AG04450 (cell line): ENCODE results near the gene C4orf50. TPM values are rescaled to one million over a fixed set of nuclear protein-coding genes. Genes with fewer than 3 reads are reported as not detected.

Experiments
- CTCF ChIA-PET: fragments of 300-600, 350-600 bp; formaldehyde crosslinking; extraction: SDS; loops from one replicate; lab custom pipeline; 2022; ENCODE audit warnings: antibody characterized with exemption, inconsistent platforms; lab: Charles Lee
- POLR2A ChIA-PET: fragments of 350-600 bp; formaldehyde crosslinking; extraction: SDS; loops from one replicate; lab custom pipeline; 2021; ENCODE audit warnings: antibody characterized with exemption, inconsistent platforms; lab: Yijun Ruan, JAX
- DNase-seq: peaks from one replicate; pipeline ENCODE4 v3.0.0-alpha.2; 2011; ENCODE audit warnings: low read depth, low spot score
- H3K27ac ChIP-seq: one replicate; pipeline ENCODE4 v1.5.1; 2012; ENCODE audit warnings: low read depth, low read length, control low read depth
- H3K27me3 ChIP-seq: one replicate; pipeline ENCODE4 v1.6.0; 2012; ENCODE audit warnings: low read length; ENCODE audit not compliant: control insufficient read depth, insufficient read depth
- H3K4me3 ChIP-seq: 2 replicates; pipeline ENCODE4 v1.5.1; 2011; ENCODE audit warnings: mild to moderate bottlenecking, low read depth, low read length, control low read depth
- H3K9me3 ChIP-seq: 2 replicates; pipeline ENCODE4 v1.5.1; 2012; ENCODE audit warnings: low read length; ENCODE audit not compliant: control insufficient read depth, insufficient read depth
- polyA plus RNA-seq: library from polyadenylated mRNA; depleted of rRNA; stranded (reverse); fragments of >200 nt; gene quantifications from 2 replicates; pipeline ENCODE4 v1.2.3, GENCODE V29; 2011
- TF ChIP-seq, protein P1 (sequence below): IDR thresholded peaks from 2 replicates; pipeline ENCODE4 v1.5.1; 2011; ENCODE audit warnings: low read depth, low read length, control low read depth, inconsistent platforms

Gene C4orf50
- polyA plus RNA-seq, 1 experiment = not detected

DNA sequence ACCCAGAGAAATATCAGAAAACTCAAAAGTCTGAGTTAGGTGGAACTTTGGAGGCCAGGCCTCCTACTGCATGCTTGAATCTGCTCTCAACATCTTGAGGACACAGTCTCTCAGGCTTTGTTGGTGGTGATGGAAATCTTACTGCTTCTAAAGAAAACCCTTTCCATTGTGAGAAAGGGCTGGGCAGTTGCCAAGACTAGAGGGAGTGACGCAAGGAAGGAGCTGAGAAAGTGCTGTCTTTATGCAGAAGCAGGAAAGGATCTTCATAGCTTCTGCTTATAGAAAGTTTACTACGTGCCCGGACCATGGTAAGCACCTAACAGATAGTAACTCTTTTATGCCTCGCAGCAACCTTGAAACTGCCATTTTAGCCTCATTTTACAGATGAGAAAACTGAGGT is 122.9 kb downstream of the C4orf50 start:
- Histone ChIP-seq H3K27ac (no peak overlapping the region), H3K4me3 (no peak overlapping the region), H3K27me3 (peaks cover 51% of the 10 kb centered on the region), H3K9me3 (peaks cover 20% of the 10 kb centered on the region; the same call in 1 of the 2 replicates)
- ChIA-PET POLR2A (no interaction called here), CTCF (no interaction called here)
- DNase-seq = no peak
- TF ChIP-seq, protein P1, sequence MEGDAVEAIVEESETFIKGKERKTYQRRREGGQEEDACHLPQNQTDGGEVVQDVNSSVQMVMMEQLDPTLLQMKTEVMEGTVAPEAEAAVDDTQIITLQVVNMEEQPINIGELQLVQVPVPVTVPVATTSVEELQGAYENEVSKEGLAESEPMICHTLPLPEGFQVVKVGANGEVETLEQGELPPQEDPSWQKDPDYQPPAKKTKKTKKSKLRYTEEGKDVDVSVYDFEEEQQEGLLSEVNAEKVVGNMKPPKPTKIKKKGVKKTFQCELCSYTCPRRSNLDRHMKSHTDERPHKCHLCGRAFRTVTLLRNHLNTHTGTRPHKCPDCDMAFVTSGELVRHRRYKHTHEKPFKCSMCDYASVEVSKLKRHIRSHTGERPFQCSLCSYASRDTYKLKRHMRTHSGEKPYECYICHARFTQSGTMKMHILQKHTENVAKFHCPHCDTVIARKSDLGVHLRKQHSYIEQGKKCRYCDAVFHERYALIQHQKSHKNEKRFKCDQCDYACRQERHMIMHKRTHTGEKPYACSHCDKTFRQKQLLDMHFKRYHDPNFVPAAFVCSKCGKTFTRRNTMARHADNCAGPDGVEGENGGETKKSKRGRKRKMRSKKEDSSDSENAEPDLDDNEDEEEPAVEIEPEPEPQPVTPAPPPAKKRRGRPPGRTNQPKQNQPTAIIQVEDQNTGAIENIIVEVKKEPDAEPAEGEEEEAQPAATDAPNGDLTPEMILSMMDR = no peak

DNA sequence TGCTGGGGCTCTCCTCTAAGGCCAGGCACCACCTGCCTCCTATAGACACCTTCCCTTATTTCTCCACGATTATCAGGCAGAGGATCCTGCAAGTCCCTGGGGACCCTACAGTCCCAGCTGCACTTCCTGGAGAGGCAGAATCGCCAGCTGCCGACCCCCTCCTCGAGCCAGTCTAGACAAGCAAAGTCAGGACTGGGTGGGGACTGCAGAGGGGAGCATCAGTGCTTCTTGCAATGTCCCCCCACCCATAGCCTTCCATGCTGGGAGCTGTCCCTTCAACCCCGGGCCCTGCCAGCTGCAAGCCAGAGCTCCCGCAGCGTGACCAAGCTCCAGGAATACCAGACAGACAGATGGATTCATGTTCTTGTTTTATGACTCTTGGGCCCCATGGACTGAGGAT is 124.0 kb downstream of the C4orf50 start:
- peaks cover 58% of the 10 kb centered on the region for H3K27me3 ChIP-seq
- H3K27ac ChIP-seq = no peak overlapping the region
- TF ChIP-seq, protein P1 = no peak
- peaks cover 21% of the 10 kb centered on the region; the same call in 1 of the 2 replicates for H3K9me3 ChIP-seq
- ChIA-PET CTCF (no interaction called here), POLR2A (no interaction called here)
- DNase-seq = no peak
- H3K4me3 ChIP-seq = no peak overlapping the region

DNA sequence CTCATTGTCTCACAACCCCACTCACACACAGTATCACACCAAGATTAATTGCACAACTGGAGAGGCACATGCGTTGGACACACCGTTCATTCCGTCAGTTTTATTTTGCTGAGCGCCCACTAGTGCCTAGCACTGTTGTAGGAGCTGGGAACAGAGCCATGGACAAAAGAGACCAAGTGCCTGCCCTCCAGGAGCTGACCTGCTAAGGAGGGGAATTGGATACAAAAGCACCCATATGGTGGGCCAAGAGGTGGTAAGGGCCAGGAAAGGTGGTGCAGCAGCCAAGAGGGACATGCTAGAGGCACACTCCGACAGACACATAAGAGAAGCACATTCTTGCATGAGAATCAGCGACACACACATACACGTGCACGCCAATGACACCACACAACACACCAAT is 124.6 kb downstream of the C4orf50 start:
- Histone ChIP-seq H3K4me3 (no peak overlapping the region), H3K27ac (no peak overlapping the region), H3K27me3 (peaks cover 63% of the 10 kb centered on the region), H3K9me3 (peaks cover 21% of the 10 kb centered on the region; the same call in 1 of the 2 replicates)
- TF ChIP-seq, protein P1 = no peak
- DNase-seq = no peak
- CTCF ChIA-PET = no interaction called here
- POLR2A ChIA-PET = no interaction called here

DNA sequence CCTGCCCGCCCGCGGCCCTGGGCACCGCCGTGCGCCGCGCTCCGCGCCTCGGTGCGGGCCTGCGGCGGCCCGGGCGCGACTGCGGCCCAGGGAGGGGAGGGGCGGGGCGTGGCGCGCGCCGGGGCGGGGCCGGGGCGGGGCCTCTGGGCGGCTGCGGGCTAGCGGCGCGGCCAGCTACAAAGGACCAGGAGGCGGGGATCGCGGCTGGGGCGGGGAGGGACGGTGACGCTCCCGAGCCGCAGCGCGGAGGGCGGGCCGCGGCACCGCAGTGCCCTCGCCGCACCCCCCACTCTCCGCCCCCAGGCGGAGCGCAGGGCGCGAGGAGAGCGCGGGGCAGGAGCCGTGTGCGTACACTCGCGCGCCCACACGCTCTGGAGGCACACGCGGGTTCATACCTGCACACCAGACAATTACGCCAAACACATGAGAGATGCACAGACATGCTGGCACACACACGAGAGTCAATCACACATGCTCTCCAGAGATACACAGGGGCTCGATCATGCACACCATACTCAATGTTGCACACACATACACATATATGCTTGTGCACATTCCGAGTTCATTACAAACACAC is 125.1 kb downstream of the C4orf50 start, which contains the start of gene CRMP1:
TSS of gene CRMP1 (minus strand) at position 83 of the 577 bp plus-strand sequence. CDS start 117 bp downstream, outside the sequence.
- Histone ChIP-seq H3K9me3 (peaks cover 21% of the 10 kb centered on the region; the same call in 1 of the 2 replicates), H3K27ac (no peak within 1 kb of the TSS), H3K27me3 (peaks cover 60% of the 10 kb centered on the region), H3K4me3 (no peak within 1 kb of the TSS)
- DNase-seq = no peak
- CTCF ChIA-PET = no interaction called here
- TF ChIP-seq, protein P1 = no peak
- POLR2A ChIA-PET = no interaction called here

DNA sequence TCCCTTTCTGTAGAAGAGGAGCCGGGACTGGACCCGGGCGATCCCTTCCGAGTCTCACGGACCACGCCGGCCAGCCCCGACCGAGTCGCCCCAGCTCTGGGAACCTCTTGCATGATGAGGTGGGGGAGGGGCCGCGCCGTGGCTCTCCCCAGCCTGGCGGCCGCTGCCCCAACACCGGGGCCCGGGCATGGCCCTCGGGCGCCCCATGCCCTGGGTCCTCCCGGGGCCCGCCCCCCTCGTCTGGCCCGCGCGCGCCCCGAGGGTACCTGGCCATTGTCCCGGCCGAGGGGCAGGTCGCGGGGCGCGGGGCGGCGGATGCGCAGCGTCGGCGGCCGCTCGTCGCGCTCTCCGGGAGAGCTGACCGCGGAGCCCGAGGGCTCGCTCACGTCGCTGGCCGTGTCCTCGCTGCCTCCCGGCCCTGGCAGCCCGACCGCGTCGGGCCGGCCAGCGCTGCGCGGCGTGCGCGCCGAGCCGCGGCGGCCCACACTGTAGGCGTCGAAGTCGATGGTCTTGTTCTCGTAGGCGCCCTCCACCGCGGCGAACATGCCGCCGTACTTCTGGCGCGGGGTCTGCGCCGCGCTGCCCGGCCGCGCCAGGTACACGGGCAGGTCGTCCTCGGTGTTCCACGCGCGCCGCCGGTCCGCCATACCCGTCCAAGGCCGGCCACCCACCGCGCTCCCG is 125.8 kb downstream of the C4orf50 start:
- CTCF ChIA-PET = no interaction called here
- TF ChIP-seq, protein P1 = no peak
- H3K9me3 ChIP-seq = peaks cover 21% of the 10 kb centered on the region; the same call in 1 of the 2 replicates
- H3K27me3 ChIP-seq = peaks cover 59% of the 10 kb centered on the region
- no peak overlapping the region for H3K4me3 ChIP-seq
- no peak overlapping the region for H3K27ac ChIP-seq
- DNase-seq = no peak
- POLR2A ChIA-PET = no interaction called here
